Activated T-cell treated with anti-CD3 and anti-CD28 coated beads, Interleukin-2, amount 50 U/mL, for 24 hours (primary cell): ENCODE results near the gene CAPZA2.
"Not testable (repeated sequence)": the region's sequence is repeated elsewhere in the genome, so short reads cannot be mapped to it uniquely, and the experiment has no call there.

ENCODE experiments used
- DNase-seq: peaks from one replicate; pipeline ENCODE4 v3.0.0-alpha.2; 2020
- H3K27ac Mint-ChIP-seq: 2 replicates; pipeline ENCODE4 v1.8.0; 2020; ENCODE audit warnings: mild to moderate bottlenecking, mixed read lengths
- H3K27me3 Mint-ChIP-seq: 2 replicates; pipeline ENCODE4 v1.8.0; 2020; ENCODE audit warnings: mixed read lengths
- H3K36me3 Mint-ChIP-seq: 2 replicates; pipeline ENCODE4 v1.8.0; 2020; ENCODE audit warnings: low read depth, mixed read lengths
- H3K4me1 Mint-ChIP-seq: 2 replicates; pipeline ENCODE4 v1.8.0; 2020; ENCODE audit warnings: low read depth, mixed read lengths
- H3K4me3 Mint-ChIP-seq: 2 replicates; pipeline ENCODE4 v1.8.0; 2020; ENCODE audit warnings: mild to moderate bottlenecking, moderate library complexity, mixed read lengths
- H3K9me3 Mint-ChIP-seq: 2 replicates; pipeline ENCODE4 v1.8.0; 2020; ENCODE audit warnings: mixed read lengths

CAPZA2 gene

DNA sequence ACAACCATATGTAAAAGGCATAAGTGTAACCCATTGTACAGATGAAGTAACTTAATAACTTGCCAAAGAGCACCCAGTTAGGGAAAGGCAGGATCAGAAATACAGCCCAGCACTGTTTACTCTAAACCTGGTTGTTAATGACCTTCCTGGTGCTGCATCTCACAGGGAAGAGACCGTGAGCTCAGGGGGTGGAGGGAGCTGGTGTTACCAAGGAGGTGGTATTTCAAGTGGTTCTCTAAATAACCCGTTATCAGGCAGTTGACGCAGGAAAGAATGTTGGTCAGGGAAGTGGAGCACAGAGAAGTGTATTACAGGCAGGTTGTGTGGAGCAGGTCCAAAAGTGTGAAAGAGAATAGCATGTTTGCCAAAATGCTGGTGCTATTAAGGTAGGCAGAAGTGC lies 86.5 kb downstream of the CAPZA2 start:
- no peak for DNase-seq
- Mint-ChIP-seq H3K4me1 (peaks cover 7% of the 10 kb centered on the region), H3K9me3 (no peaks in the 10 kb centered on the region), H3K27me3 (no peaks in the 10 kb centered on the region), H3K4me3 (no peak overlapping the region), H3K36me3 (no peaks in the 10 kb centered on the region), H3K27ac (no peak overlapping the region)

DNA sequence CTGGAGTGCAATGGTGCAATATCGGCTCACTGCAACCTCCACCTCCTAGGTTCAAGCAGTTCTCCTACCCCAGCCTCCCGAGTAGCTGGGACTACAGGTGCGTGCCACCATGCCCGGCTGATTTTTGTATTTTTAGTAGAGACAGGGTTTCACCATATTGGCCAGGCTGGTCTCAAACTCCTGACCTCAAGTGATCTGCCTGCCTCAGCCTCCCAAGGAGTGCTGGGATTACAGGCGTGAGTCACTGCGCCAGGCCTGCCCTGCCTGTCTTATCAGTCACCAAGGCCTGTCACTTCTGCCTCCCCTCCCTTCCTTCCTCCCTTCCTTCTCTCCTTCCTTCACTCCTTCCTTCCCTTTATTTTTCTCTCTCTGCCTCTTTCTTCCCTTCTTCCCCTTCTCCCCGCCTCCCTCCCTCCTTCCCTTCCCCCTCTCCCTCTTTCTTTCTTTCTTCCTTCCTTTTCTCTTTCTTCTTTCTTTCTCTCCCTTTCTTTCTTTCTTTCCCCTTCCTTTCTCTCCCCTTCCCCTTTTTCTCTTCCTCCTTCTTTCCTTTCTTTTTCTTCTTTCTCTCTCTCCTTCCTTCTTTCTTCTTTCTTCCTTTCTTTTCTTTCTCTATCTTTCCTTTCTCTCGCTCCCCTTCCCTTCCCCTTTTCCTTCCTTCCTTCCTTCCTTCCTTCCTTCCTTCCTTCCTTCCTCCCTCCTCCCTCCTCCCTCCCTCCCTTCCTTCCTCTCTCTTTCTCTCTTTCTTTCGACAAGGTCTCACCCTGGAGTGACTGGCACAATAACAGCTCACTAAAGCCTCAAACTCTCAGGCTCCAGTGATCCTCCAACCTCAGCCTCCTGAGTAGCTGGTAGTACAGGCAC lies 87.8 kb downstream of the CAPZA2 start:
- peaks cover 17% of the 10 kb centered on the region for H3K4me1 Mint-ChIP-seq
- no peaks in the 10 kb centered on the region for H3K9me3 Mint-ChIP-seq
- no peak overlapping the region for H3K27ac Mint-ChIP-seq
- no peak for DNase-seq
- H3K36me3 Mint-ChIP-seq, result peaks cover 3% of the 10 kb centered on the region
- no peaks in the 10 kb centered on the region for H3K27me3 Mint-ChIP-seq
- no peak overlapping the region for H3K4me3 Mint-ChIP-seq

DNA sequence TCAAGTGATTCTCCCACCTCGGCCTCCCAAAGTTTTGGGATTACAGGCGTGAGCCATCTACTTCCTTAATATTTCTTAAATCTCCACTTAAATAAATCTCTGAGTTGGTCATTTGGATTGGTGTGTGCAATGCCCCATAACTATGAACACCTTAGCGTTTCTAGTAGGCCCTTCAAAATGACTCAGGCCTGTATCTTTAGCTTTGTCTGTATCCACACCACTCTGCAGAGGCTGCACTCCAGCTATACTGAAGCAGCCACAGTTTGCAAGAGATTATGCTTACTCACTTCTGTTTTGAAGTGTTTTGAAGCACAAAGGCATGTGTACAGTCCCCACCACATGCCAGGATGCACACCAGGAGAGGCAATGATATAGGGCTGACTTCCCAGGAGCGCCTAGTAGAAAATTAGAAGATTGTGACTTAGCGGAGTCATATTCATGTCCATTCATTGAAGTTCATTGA lies 88.5 kb downstream of the CAPZA2 start:
- Mint-ChIP-seq H3K27me3 (no peaks in the 10 kb centered on the region), H3K27ac (no peak overlapping the region), H3K4me3 (no peak overlapping the region), H3K4me1 (peaks cover 25% of the 10 kb centered on the region), H3K36me3 (peaks cover 3% of the 10 kb centered on the region), H3K9me3 (no peaks in the 10 kb centered on the region)
- no peak for DNase-seq

DNA sequence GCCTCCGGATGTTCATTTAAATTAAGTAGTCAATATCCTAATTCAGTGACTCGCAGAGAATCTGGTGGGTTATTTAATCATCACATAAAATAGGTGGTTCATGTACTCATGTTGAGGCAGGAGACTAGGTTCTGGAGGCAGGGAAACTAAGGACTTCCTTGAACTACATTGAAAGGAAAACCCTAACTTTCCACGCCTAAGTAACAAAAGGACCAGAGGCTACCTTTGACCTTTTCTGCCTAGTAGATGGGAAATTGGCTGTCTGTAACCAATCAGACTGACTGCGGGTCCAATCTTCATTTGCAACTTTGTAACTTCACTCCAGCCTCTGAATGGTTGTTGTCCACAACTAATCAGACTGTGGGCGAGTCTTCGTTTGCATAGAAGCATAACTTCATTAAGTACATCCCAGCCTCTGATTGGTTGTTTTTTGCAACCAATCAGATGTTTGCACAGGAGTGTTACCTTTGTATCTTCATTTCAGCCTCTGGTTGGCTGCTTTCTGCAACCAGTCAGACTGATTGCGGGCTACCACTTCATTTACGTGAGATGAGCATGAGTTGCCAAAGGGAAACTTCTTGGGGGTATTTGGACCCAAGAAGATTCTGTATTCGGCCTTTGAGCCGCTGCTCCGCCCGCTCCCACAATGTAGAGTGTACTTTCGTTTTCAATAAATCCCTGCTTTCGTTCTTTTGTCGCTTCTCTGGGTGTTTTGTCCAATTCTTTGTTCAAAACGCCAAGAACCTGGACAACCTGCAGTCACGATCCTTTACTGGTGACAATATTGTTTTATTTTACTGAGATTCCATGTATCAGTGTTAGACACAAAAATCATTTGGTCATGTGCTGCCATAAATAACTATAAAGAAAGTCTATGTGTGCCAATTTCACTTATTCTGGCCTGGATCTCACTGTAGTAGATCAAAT lies 89.2 kb downstream of the CAPZA2 start:
- peaks cover 3% of the 10 kb centered on the region for H3K36me3 Mint-ChIP-seq
- H3K27me3 Mint-ChIP-seq, result no peaks in the 10 kb centered on the region
- H3K4me1 Mint-ChIP-seq, result peaks cover 32% of the 10 kb centered on the region
- no peak overlapping the region for H3K4me3 Mint-ChIP-seq
- no peak overlapping the region for H3K27ac Mint-ChIP-seq
- no peak for DNase-seq
- no peaks in the 10 kb centered on the region for H3K9me3 Mint-ChIP-seq

DNA sequence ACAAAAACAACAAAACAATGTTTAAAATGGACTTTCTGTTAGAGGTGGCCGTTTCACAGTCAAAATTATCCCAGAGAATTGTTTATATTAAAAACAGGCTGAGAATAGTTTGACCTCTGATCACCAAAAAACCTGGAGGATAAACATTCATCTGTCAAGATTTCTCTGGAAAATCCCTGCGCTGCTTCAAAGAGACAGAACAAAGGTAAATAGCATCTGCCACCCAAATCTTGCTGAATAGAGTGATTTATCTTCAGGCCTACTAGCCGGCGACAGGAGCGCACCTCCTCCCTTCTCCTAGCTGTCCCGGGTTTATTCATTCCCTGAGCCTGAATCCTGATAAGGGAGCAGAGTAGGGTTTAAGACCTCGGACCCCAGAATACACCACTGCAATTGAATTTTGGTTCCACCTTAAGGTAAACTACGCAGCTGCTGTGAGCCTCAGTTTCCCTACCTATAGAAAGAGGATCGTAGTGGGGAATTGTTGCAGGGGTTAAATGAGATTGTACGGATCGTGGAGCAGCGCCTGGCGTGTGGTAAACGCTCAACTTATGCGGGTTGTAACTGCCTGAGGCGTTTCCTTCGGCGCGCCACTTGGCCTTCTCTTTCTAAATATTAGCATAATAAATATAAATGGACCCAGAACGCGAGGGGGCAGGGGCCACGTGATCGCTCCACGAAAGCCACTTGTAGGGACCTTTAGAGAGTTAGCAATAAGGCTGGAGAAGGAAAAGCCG lies 90.4 kb downstream of the CAPZA2 start:
- no peaks in the 10 kb centered on the region for H3K9me3 Mint-ChIP-seq
- H3K36me3 Mint-ChIP-seq, result peaks cover 3% of the 10 kb centered on the region
- H3K27ac Mint-ChIP-seq, result peak overlapping the region; percentile 79
- no peak for DNase-seq
- H3K4me1 Mint-ChIP-seq, result peaks cover 33% of the 10 kb centered on the region
- peak overlapping the region; percentile 83 for H3K4me3 Mint-ChIP-seq
- H3K27me3 Mint-ChIP-seq, result no peaks in the 10 kb centered on the region

DNA sequence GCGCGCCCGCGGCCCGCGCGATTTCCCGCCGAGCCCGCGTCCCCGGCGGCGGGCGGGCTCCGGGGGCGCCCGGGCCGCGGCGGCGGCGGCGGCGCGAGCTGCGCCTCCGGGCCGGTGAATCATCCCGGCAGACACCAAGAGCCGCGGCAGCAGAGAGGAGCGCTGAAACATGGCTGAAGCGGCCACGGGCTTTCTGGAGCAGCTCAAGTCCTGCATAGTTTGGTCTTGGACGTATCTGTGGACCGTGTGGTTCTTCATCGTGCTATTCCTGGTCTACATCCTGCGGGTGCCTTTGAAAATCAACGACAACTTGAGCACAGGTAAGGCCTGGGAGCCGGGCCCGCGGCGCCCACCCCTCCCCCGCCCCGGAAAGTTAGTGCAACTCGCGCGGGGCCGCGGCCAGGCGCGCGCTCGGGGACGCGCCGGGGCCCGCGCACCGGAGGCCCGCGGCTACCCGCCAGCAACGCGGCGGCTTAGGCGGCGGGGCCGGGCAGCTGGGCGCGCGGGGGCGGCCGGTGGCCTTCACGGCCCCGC lies 91.1 kb downstream of the CAPZA2 start, which contains the start of gene ST7:
ST7 (plus strand) TSS at position 130 of the 534 bp plus-strand sequence; CDS start at position 170, 40 bp downstream.
- no peaks in the 10 kb centered on the region for H3K9me3 Mint-ChIP-seq
- peaks cover 3% of the 10 kb centered on the region for H3K36me3 Mint-ChIP-seq
- peaks cover 33% of the 10 kb centered on the region for H3K4me1 Mint-ChIP-seq
- peak; percentile 84 for DNase-seq
- H3K27me3 Mint-ChIP-seq, result no peaks in the 10 kb centered on the region
- peak within 1 kb of the TSS; percentile 93 for H3K27ac Mint-ChIP-seq
- H3K4me3 Mint-ChIP-seq, result peak within 1 kb of the TSS; percentile 88

DNA sequence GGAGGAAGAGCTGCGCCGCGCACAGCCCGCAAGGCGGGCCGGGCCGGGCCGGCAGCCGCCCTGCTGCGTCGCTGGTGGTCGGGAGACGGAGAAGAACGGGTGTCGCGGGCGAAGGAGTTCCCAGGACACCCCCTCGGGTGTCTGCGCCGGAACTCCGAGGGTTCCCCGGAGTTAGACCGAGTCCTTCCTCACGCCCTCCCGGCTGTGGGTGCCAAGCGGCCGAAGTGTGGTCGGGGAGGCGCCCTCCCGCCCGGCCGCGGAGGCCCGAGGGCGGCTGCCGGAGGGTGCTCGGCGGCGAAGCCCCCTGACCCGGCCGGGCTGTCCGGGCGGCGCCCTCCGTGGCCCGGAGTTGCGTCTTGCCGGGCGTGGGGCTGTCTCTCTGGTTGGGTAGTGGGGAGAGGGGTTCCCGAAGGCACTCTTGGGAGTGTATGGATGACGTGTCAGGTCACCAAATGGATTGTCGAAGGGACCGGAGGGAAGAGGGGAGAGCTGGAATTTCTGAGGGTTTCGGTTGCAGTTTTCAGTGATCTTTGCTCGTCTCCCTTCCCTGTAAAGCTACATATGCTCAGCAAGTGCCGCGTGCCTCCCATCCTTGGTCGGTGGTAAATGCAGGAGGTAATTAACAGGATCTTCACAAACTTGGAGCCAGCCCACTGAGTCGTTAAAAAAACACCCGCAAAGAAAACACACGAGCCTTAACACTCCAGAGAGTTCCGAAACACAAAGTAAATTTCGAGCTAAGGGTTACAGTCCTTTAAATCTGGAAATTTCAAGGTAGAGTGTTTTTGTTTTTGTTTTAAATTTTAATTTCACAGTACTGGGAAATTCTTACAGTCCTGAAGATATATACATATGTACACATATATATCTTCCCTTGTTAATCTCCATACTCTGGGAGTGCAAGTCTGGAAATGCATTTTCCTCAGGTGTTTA lies 91.8 kb downstream of the CAPZA2 start:
- H3K4me1 Mint-ChIP-seq, result peaks cover 33% of the 10 kb centered on the region
- H3K4me3 Mint-ChIP-seq, result peak overlapping the region; percentile 88
- no peaks in the 10 kb centered on the region for H3K27me3 Mint-ChIP-seq
- H3K9me3 Mint-ChIP-seq, result no peaks in the 10 kb centered on the region
- H3K36me3 Mint-ChIP-seq, result peaks cover 3% of the 10 kb centered on the region
- peak overlapping the region; percentile 93 for H3K27ac Mint-ChIP-seq
- DNase-seq, result peak; percentile 74

DNA sequence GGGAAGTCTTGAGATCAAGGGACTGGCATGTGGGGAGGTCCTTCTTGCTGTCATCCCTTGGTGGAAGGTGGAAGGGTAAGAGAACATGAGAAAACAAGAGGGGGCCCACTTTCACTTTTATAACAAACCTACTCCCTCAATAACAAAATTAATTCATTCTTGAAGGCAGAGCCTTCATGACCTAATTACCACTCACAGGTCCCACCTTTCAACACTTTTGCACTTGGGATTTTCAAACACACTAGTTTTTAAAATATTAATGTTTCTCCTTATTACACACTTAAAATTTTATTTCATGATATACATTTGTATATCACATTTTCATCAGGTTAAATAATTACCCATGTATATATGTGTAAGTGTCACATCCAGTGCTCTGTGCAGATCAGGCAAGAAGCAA lies 93.0 kb downstream of the CAPZA2 start:
- H3K4me3 Mint-ChIP-seq, result peak overlapping the region; percentile 88
- no peak for DNase-seq
- peak overlapping the region; percentile 16 for H3K27ac Mint-ChIP-seq

DNA sequence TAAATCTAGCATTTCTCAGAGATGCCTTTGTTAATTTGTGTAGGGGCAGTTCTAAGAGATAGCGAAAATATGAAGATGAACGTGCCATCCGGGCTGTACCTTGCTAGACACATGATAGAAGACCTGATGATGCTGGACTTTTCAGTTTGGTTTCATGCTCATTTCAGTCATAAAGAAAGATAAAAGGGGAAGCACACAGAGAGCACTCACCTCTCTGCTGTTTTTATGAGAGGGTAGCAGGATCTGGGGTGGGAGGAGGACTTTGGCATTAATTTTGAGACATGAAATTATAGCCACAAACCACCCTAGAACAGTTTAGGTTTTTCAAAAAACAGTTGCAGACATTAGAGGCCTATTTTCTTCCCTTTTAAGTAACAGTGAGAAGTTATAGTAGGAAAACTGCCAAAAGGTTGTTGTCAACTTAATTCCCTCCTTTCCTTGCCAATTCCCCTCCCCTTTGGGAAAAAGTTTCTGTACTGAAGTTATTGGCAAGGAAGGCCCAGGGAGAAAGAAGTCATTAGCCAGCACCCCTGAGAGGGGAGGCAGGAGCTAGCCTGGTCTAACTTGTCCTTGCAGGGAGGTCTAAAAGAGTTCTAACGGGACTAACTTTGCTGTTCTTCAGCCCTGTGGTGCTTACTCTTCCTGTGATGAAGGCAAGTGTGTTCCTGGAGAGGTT lies 93.6 kb downstream of the CAPZA2 start:
- Mint-ChIP-seq H3K9me3 (no peaks in the 10 kb centered on the region), H3K4me3 (peak overlapping the region; percentile 88), H3K27ac (peak overlapping the region; percentile 53), H3K4me1 (peaks cover 33% of the 10 kb centered on the region), H3K27me3 (no peaks in the 10 kb centered on the region), H3K36me3 (peaks cover 3% of the 10 kb centered on the region)
- no peak for DNase-seq

More for the DNA sequence above, 93.0 kb downstream of the CAPZA2 start:
- Mint-ChIP-seq H3K36me3 (peaks cover 3% of the 10 kb centered on the region), H3K27me3 (no peaks in the 10 kb centered on the region), H3K4me1 (peaks cover 33% of the 10 kb centered on the region), H3K9me3 (no peaks in the 10 kb centered on the region)

DNA sequence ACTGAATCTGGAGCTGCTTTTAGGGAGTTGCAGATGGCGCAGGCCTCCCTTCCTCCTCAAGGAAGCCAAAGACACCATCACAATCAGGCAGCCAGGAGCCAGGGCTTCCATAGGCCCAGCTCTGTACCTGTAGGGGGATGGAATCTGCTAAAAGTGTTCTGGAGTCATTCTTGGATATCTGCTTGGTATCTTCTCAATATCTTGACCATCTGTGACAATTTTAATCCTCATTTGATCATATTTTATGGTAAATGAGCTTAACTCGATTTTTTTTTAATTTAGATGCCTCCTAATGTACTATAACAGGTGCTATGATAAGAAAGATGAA lies 94.1 kb downstream of the CAPZA2 start:
- Mint-ChIP-seq H3K27me3 (no peaks in the 10 kb centered on the region), H3K36me3 (peaks cover 3% of the 10 kb centered on the region), H3K27ac (no peak overlapping the region), H3K9me3 (no peaks in the 10 kb centered on the region), H3K4me3 (no peak overlapping the region), H3K4me1 (peaks cover 33% of the 10 kb centered on the region)
- DNase-seq, result no peak

DNA sequence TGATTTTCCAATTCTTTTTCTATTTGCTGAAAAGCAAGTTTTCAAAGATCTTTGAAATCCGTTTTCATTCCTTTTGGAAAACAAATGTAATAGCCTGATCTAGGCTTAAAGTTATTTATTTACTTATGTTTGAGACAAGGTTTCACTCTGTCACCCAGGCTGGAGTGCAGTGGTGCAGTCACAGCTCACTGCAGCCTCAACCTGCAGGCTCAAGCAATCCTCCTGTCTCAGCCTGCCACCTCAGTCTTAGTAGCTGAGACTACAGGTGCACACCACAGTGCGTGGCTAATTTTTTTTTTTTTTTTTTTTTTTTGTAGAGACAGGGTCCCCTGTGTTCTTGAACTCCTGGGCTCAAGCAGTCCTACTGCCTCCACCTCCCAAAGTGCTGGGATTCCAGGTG lies 95.5 kb downstream of the CAPZA2 start:
- Mint-ChIP-seq H3K4me3 (no peak overlapping the region), H3K36me3 (peaks cover 3% of the 10 kb centered on the region), H3K4me1 (peaks cover 38% of the 10 kb centered on the region)

DNA sequence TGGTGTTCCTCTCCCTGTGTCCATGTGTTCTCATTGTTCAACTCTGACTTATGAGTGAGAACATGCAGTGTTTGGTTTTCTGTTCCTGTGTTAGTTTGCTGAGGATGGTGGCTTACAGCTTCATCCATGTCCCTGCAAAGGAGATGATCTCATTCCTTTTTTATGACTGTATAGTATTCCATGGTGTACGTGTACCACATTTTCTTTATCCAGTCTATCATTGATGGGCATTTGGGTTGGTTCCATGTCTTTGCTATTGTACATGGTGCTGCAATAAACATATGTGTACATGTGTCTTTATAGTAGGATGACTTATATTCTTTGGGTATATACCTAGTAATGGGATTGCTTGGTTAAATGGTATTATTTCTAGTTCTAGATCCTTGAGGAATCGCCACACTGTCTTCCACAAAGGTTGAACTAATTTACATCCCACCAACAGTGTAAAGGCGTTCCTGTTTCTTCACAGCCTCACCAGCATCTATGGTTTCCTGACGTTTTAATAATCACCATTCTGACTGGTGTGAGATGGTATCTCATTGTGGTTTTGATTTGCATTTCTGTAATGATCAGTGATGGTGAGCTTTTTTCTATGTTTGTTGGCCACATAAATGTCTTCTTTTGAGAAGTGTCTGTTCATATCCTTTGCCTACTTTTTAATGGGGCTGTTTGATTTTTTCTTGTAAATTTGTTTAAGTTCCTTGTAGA lies 99.7 kb downstream of the CAPZA2 start:
- not testable (repeated sequence) for H3K9me3 Mint-ChIP-seq, H3K4me3 Mint-ChIP-seq, H3K27me3 Mint-ChIP-seq, DNase-seq, H3K36me3 Mint-ChIP-seq, H3K27ac Mint-ChIP-seq, H3K4me1 Mint-ChIP-seq

More for the DNA sequence above, 95.5 kb downstream of the CAPZA2 start:
- Mint-ChIP-seq H3K27ac (no peak overlapping the region), H3K9me3 (peaks cover 2% of the 10 kb centered on the region), H3K27me3 (no peaks in the 10 kb centered on the region)
- DNase-seq, result no peak
